Stomach smooth muscle (tissue), 2 donors: ENCODE data around the gene TMEM164.

ENCODE experiments used
- H3K27ac ChIP-seq: one replicate; pipeline ENCODE4 v1.7.0; 2013; ENCODE audit warnings: mild to moderate bottlenecking, low read length, inconsistent platforms
- H3K27me3 ChIP-seq, 2 donors: one replicate each; pipeline ENCODE4 v1.7.0; 2013; ENCODE audit warnings: low read length in 2 of 2; ENCODE audit not compliant: insufficient read depth in 2 of 2, control insufficient read depth in 1 of 2
- H3K36me3 ChIP-seq, 2 donors: one replicate each; pipeline ENCODE4 v1.7.0; 2013; ENCODE audit warnings: low read length in 2 of 2; ENCODE audit not compliant: control insufficient read depth in 2 of 2, insufficient read depth in 2 of 2
- H3K4me1 ChIP-seq: one replicate; pipeline ENCODE4 v1.7.0; 2013; ENCODE audit warnings: low read length; ENCODE audit not compliant: control insufficient read depth, insufficient read depth
- H3K4me3 ChIP-seq, 2 donors: one replicate each; pipeline ENCODE4 v1.7.0; 2013; ENCODE audit warnings: low read length in 2 of 2
- H3K9ac ChIP-seq, 2 donors: one replicate each; pipeline ENCODE4 v1.7.0; 2013; ENCODE audit warnings: low read length in 2 of 2, mild to moderate bottlenecking in 1 of 2
- H3K9me3 ChIP-seq, 2 donors: one replicate each; pipeline ENCODE4 v1.7.0; 2013; ENCODE audit warnings: low read length in 2 of 2; ENCODE audit not compliant: control insufficient read depth in 2 of 2
- donor health status: healthy.
- donor health status: Pancreatic carcinoma.

The TMEM164 gene

GRCh38 chrX:110038900-110039299 lies 36.0 kb downstream of the TMEM164 start:
- Histone ChIP-seq H3K27me3 (peaks cover 0 to 7% of the 10 kb centered on the region in 2 donors), H3K4me3 (no peak overlapping the region), H3K9me3 (no peaks in the 10 kb centered on the region), H3K9ac (no peak overlapping the region), H3K27ac (no peak overlapping the region), H3K4me1 (no peaks in the 10 kb centered on the region), H3K36me3 (no peaks in the 10 kb centered on the region)

DNA sequence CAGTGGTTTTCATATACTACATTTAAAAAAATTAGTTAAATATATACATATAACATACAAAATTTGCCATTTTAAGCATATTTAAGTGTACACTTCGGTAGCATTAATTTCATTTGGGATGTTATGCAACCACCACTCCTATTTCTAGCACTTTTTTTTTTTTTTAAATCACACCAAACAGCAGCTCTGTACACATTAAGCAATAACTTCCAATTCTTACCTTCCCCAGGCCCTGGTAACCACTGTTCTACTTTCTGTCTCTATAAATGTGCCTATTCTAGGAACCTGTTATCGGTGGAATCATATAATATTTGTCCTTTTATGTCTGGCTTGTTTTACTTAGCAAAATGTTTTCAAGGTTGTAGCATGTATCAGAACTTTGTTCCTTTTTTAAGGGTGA lies 39.1 kb downstream of the TMEM164 start:
- H3K9ac ChIP-seq: no peak overlapping the region
- no peaks in the 10 kb centered on the region for H3K36me3 ChIP-seq
- H3K4me3 ChIP-seq: no peak overlapping the region
- no peak overlapping the region for H3K27ac ChIP-seq
- no peaks in the 10 kb centered on the region for H3K4me1 ChIP-seq
- H3K9me3 ChIP-seq: no peaks in the 10 kb centered on the region
- H3K27me3 ChIP-seq: peaks cover 0 to 10% of the 10 kb centered on the region in 2 donors

DNA sequence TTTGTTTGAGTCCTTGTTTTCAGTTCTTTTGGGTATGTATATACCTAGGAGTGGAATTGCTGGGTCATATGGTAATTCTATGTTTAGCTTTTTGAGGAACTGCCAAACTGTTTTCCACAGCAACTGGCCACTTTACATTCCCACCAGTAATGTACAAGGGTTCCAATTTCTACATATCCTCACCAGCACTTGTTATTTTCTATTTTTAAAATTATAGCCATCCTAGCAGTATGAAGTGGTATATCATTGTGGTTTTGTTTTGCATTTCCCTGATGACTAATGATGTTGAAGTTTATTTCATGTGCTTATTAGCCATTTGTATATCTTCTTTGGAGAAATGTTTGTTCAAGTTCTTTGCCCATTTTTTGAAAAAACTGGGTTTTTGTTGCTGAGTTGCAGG lies 39.6 kb downstream of the TMEM164 start:
- H3K27me3 ChIP-seq: peaks cover 0 to 10% of the 10 kb centered on the region in 2 donors
- no peaks in the 10 kb centered on the region for H3K9me3 ChIP-seq
- no peaks in the 10 kb centered on the region for H3K36me3 ChIP-seq
- H3K27ac ChIP-seq: no peak overlapping the region
- no peak overlapping the region for H3K9ac ChIP-seq
- H3K4me3 ChIP-seq: no peak overlapping the region
- H3K4me1 ChIP-seq: no peaks in the 10 kb centered on the region

DNA sequence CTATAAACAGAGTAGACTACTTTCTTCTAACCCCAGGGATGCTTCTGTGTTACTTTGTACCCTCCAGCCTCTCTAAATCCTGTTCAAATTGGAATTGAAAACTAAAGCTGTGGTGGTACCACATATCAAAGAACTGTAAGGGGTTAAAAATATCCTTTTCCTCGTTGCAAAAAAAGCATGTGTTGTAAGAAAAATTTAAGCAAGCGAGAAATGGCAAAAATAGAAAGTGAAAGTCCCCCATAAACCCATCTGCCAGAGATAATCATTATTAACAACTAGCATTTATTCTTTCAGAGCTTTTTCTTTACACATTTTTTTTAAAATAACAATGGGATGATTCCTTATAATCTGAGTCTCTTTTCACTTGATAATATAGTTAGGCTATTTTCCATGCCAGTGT lies 40.6 kb downstream of the TMEM164 start:
- H3K27me3 ChIP-seq: peaks cover 0 to 9% of the 10 kb centered on the region in 2 donors
- H3K4me1 ChIP-seq: peaks cover 2% of the 10 kb centered on the region
- H3K9ac ChIP-seq: no peak overlapping the region
- no peak overlapping the region for H3K4me3 ChIP-seq
- no peaks in the 10 kb centered on the region for H3K9me3 ChIP-seq
- H3K36me3 ChIP-seq: no peaks in the 10 kb centered on the region
- no peak overlapping the region for H3K27ac ChIP-seq

- Histone ChIP-seq H3K9me3 (no peaks in the 10 kb centered on the region), H3K36me3 (peaks cover 0 to under 1% of the 10 kb centered on the region in 2 donors), H3K27me3 (peaks cover 0 to 5% of the 10 kb centered on the region in 2 donors), H3K4me3 (no peak overlapping the region), H3K9ac (no peak overlapping the region), H3K4me1 (peaks cover 2% of the 10 kb centered on the region), H3K27ac (no peak overlapping the region)
Observed at GRCh38 chrX:110044346-110045249, 41.7 kb downstream of the TMEM164 start.

DNA sequence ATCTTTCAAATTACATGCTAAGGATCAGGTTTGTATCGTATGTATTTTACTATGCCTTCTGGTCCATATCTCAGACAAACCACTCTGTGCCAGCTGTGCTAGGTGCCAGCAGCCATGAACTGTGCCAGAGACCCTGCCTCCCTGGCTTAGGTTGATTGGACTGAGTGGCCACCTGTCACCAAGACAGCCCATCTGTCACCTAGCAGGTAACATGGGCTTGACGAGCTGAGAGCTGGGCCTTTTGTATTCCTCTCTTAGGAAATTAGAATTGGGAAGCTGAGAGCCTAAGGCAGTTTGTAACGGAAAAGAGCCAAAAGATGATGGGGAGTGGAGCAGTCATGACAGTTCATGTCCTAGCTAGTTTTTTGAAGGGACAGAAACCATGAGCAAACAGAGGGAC lies 42.5 kb downstream of the TMEM164 start:
- no peaks in the 10 kb centered on the region for H3K9me3 ChIP-seq
- H3K27ac ChIP-seq: no peak overlapping the region
- peaks cover 0 to 10% of the 10 kb centered on the region in 2 donors for H3K27me3 ChIP-seq
- no peak overlapping the region for H3K4me3 ChIP-seq
- no peak overlapping the region for H3K9ac ChIP-seq
- H3K36me3 ChIP-seq: peaks cover 0 to 2% of the 10 kb centered on the region in 2 donors
- H3K4me1 ChIP-seq: peaks cover 2% of the 10 kb centered on the region

- Histone ChIP-seq H3K4me1 (peaks cover 2% of the 10 kb centered on the region), H3K27me3 (peaks cover 0 to 10% of the 10 kb centered on the region in 2 donors), H3K27ac (no peak overlapping the region), H3K36me3 (peaks cover 0 to 2% of the 10 kb centered on the region in 2 donors), H3K9me3 (no peaks in the 10 kb centered on the region), H3K9ac (no peak overlapping the region), H3K4me3 (no peak overlapping the region)
Observed at GRCh38 chrX:110046001-110046400, 43.1 kb downstream of the TMEM164 start.

GRCh38 chrX:110046971-110047370 lies 44.1 kb downstream of the TMEM164 start:
- H3K27ac ChIP-seq: no peak overlapping the region
- H3K27me3 ChIP-seq: peaks cover 0 to 10% of the 10 kb centered on the region in 2 donors
- no peak overlapping the region for H3K9ac ChIP-seq
- H3K9me3 ChIP-seq: no peaks in the 10 kb centered on the region
- H3K4me1 ChIP-seq: peaks cover 2% of the 10 kb centered on the region
- H3K4me3 ChIP-seq: no peak overlapping the region
- H3K36me3 ChIP-seq: peaks cover 0 to 2% of the 10 kb centered on the region in 2 donors

DNA sequence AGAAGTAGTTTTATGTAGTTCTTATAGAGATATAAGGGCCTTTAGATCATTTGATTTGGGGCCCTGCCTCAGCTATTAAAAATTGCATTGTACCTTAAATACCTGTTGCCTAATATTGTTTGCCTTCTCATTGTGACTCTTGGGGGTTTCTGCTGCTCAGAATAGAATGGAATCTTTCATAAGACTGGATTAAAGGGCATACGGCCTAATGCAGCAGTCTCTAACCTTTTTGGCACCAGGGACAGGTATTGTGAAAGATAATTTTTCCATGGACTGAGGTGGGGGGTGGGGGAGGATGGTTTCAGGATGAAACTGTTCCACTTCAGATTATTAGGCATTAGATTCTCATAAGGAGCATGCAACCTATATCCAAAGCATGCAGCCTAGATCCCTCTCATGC lies 46.2 kb downstream of the TMEM164 start:
- Histone ChIP-seq H3K4me3 (no peak overlapping the region), H3K36me3 (peaks cover 0 to 2% of the 10 kb centered on the region in 2 donors), H3K27ac (no peak overlapping the region), H3K9me3 (no peaks in the 10 kb centered on the region), H3K9ac (no peak overlapping the region), H3K4me1 (peaks cover 2% of the 10 kb centered on the region), H3K27me3 (peaks cover 0 to 10% of the 10 kb centered on the region in 2 donors)

DNA sequence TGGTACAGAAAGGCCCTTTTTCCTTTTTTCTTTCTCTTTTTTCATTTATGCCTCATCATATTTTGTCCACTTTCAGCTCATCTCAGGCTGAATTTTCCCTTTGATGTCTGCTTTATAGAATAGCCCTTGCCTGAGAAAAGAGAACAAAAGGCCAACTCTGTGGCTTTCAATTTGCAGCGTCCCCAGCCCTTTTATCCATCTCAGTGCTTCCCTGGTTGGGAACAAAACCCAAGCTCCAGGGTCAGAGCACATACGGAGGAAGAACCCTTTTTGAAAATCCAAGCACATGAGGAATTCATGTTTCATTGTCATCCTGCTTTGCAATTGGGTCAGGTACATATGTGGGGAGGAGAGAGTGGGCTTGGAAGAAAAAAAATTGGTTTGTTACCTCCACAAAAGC lies 47.5 kb downstream of the TMEM164 start:
- Histone ChIP-seq H3K4me1 (peaks cover 2% of the 10 kb centered on the region), H3K36me3 (peaks cover 0 to 2% of the 10 kb centered on the region in 2 donors), H3K9ac (no peak overlapping the region), H3K27me3 (peaks cover 0 to 9% of the 10 kb centered on the region in 2 donors), H3K9me3 (no peaks in the 10 kb centered on the region), H3K4me3 (no peak overlapping the region), H3K27ac (no peak overlapping the region)

GRCh38 chrX:110050901-110051300 lies 48.0 kb downstream of the TMEM164 start:
- H3K36me3 ChIP-seq: peaks cover 0 to 2% of the 10 kb centered on the region in 2 donors
- no peak overlapping the region for H3K9ac ChIP-seq
- H3K27me3 ChIP-seq: peaks cover 0 to 7% of the 10 kb centered on the region in 2 donors
- no peaks in the 10 kb centered on the region for H3K9me3 ChIP-seq
- peaks cover 2% of the 10 kb centered on the region for H3K4me1 ChIP-seq
- no peak overlapping the region for H3K4me3 ChIP-seq
- H3K27ac ChIP-seq: no peak overlapping the region
